HEK293T (cell line): ENCODE measurements around the gene SHISA7.

Source experiments
- BHLHE40 ChIP-seq: fragments of 450-650 bp; IDR thresholded peaks from 2 replicates; pipeline ENCODE4 v1.6.1; 2016; ENCODE audit warnings: mild to moderate bottlenecking, moderate library complexity, borderline replicate concordance
- ELF4 ChIP-seq: fragments of 450-650 bp; IDR thresholded peaks from 2 replicates; pipeline ENCODE4 v1.6.1; 2017; ENCODE audit warnings: antibody characterized with exemption
- FOXA1 ChIP-seq: fragments of 450-650 bp; IDR thresholded peaks from 2 replicates; pipeline ENCODE4 v1.6.1; 2016; ENCODE audit warnings: mild to moderate bottlenecking
- FOXM1 ChIP-seq: fragments of 450-650 bp; IDR thresholded peaks from 2 replicates; pipeline ENCODE4 v1.6.1; 2017; ENCODE audit warnings: mild to moderate bottlenecking, borderline replicate concordance
- HDGF ChIP-seq: fragments of 450-650 bp; IDR thresholded peaks from 2 replicates; pipeline ENCODE4 v1.6.1; 2017; ENCODE audit warnings: antibody characterized with exemption, borderline replicate concordance
- LEF1 ChIP-seq: fragments of 450-650 bp; IDR thresholded peaks from 2 replicates; pipeline ENCODE4 v1.6.1; 2017; ENCODE audit warnings: mild to moderate bottlenecking, borderline replicate concordance
- NFRKB ChIP-seq: fragments of 450-650 bp; IDR thresholded peaks from 2 replicates; pipeline ENCODE4 v1.6.1; 2016; ENCODE audit warnings: mild to moderate bottlenecking, moderate library complexity
- SP1 ChIP-seq: fragments of 450-650 bp; IDR thresholded peaks from 2 replicates; pipeline ENCODE4 v1.6.1; 2017
- SUZ12 ChIP-seq: fragments of 450-650 bp; IDR thresholded peaks from 2 replicates; pipeline ENCODE4 v1.6.1; 2016; ENCODE audit warnings: mild to moderate bottlenecking
- TARDBP ChIP-seq: fragments of 450-650 bp; IDR thresholded peaks from 2 replicates; pipeline ENCODE4 v1.6.1; 2016

DNA sequence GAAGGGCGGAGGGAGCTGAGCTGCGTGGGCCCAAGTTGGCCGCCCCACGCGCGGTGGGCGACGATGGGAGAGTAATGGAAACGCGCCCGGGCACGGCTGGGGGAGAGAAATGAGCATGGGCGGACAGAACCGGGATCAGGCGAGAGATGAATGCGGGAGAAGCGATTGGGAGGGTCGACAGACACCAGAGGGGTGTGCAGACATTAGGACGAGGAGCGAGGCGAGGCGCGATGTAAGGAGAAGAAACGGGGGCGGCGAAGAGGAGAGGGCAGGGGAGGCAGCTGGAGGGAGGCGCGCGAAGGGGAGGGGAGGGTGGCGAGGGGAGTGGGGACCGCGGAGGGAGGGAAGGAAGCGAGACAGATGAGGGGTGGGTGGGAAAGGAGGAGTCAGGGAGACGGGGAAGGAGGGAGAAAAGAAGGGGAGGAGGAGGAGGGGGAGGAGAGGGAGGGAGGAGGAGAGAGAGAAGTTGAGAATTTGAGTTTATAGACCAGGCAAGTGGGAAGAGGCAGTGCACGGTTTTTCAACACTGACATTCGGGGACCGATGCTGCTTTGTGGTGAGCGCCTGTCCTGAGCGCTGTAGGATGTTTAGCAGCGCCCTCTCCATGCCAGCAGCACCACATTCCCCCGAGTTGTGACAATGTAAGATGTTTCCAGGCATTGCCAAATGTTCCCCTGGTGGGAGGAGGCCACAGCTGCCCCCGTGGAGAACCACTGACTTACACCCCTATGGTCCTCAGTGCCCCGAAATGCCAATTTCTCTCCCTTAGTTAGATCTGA, at the start of gene SHISA7:
- TF ChIP-seq TARDBP (no peak), FOXA1 (no peak), HDGF (no peak), BHLHE40 (no peak), LEF1 (no peak), FOXM1 (no peak), SUZ12 (no peak), NFRKB (no peak), SP1 (no peak), ELF4 (no peak)
